Endothelial cell of umbilical vein (primary cell): ENCODE data around the gene DYRK4. TPM values are rescaled to one million over a fixed set of nuclear protein-coding genes. Genes with fewer than 3 reads are reported as not detected.

Experiments used
- BruUV-seq: library from RNA; stranded (reverse); fragments of 400-500 nt; replicated peaks from 2 replicates; lab custom pipeline; 2021; lab: Mats Ljungman, UMichigan
- CTCF ChIA-PET: fragments of 300-600, 350-600 bp; sonication (Branson Sonifier 250); formaldehyde crosslinking; loops from one replicate; lab custom pipeline; 2021; ENCODE audit warnings: antibody characterized with exemption, inconsistent platforms; lab: Charles Lee
- POLR2A ChIA-PET: fragments of 300-600, 350-600 bp; sonication (Branson Sonifier 250); formaldehyde crosslinking; loops from one replicate; lab custom pipeline; 2021; ENCODE audit warnings: antibody characterized with exemption, inconsistent platforms; lab: Charles Lee
- DNase-seq: peaks from one replicate; pipeline ENCODE4 v3.0.0-alpha.2; 2011; ENCODE audit warnings: low read depth, low spot score
- FAIRE-seq: peaks from 2 replicates; lab custom pipeline; 2011; peaks lifted over from hg19 to GRCh38; lab: Jason Lieb, UNC
- H2AFZ ChIP-seq: 2 replicates; pipeline ENCODE4 v1.6.0; 2012; ENCODE audit warnings: low read depth, low read length, control low read depth, inconsistent platforms
- H3K27ac ChIP-seq: 2 replicates; pipeline ENCODE4 v1.5.1; 2011; ENCODE audit warnings: low read depth, mild to moderate bottlenecking, control low read depth, low read length, moderate library complexity; ENCODE audit not compliant: insufficient read depth
- H3K27me3 ChIP-seq, 2 experiments: 2 replicates each; pipeline versions ENCODE4 v1.6.0 to v1.6.1; 2011; ENCODE audit warnings: low read length in 2 of 2, mixed read lengths in 1 of 2; ENCODE audit not compliant: control insufficient read depth in 2 of 2, insufficient read depth in 2 of 2
- H3K36me3 ChIP-seq, 2 experiments: 2 replicates in 1 of 2; 3 replicates in 1 of 2; pipeline ENCODE4 v1.5.1; 2011; ENCODE audit warnings: low read length in 2 of 2, mild to moderate bottlenecking in 1 of 2, moderate library complexity in 1 of 2; ENCODE audit not compliant: control insufficient read depth in 2 of 2, insufficient read depth in 2 of 2; ENCODE audit errors: extremely low read depth in 1 of 2
- H3K4me1 ChIP-seq: 3 replicates; pipeline ENCODE4 v1.5.1; 2011; ENCODE audit warnings: mild to moderate bottlenecking, low read length; ENCODE audit not compliant: control insufficient read depth, insufficient read depth; ENCODE audit errors: extremely low read depth
- H3K4me2 ChIP-seq: 2 replicates; pipeline ENCODE4 v1.6.1; 2011; ENCODE audit warnings: low read length, control low read depth, mixed read lengths; ENCODE audit not compliant: insufficient read depth
- H3K4me3 ChIP-seq, 3 experiments: fragments of 200-600 bp in 1 of 3; sonication (generic), shearing (Covaris generic) in 1 of 3; replicated peaks in 1 of 3; 2 replicates each; pipeline ENCODE4 v1.5.1; 2011 to 2016; ENCODE audit warnings: control low read depth in 3 of 3, low read length in 3 of 3, mild to moderate bottlenecking in 2 of 3, inconsistent platforms in 1 of 3, low read depth in 1 of 3, moderate library complexity in 1 of 3; ENCODE audit not compliant: insufficient read depth in 1 of 3
- H3K79me2 ChIP-seq: 2 replicates; pipeline ENCODE4 v1.6.0; 2012; ENCODE audit warnings: low read length, inconsistent platforms; ENCODE audit not compliant: control insufficient read depth, insufficient read depth
- H3K9ac ChIP-seq: replicated peaks from 2 replicates; pipeline ENCODE3; 2011; ENCODE audit warnings: low read length, control low read depth; ENCODE audit not compliant: insufficient read depth; ENCODE audit errors: extremely low read depth
- H3K9me1 ChIP-seq: replicated peaks from 3 replicates; pipeline ENCODE4 v1.6.0; 2011; ENCODE audit warnings: mild to moderate bottlenecking, low read length; ENCODE audit not compliant: control insufficient read depth, insufficient read depth; ENCODE audit errors: extremely low read depth
- H3K9me3 ChIP-seq: replicated peaks from 2 replicates; pipeline ENCODE4 v1.5.1; 2012; ENCODE audit warnings: low read length, inconsistent platforms; ENCODE audit not compliant: control insufficient read depth, insufficient read depth
- H4K20me1 ChIP-seq: replicated peaks from 2 replicates; pipeline ENCODE3; 2011; ENCODE audit warnings: mild to moderate bottlenecking, low read length; ENCODE audit not compliant: control insufficient read depth, insufficient read depth; ENCODE audit errors: extremely low read depth
- EZH2 ChIP-seq: IDR thresholded peaks from 2 replicates; pipeline ENCODE4 v1.6.1; 2012; ENCODE audit warnings: borderline replicate concordance, low read depth, mild to moderate bottlenecking, moderate library complexity, low read length, inconsistent platforms; ENCODE audit not compliant: severe bottlenecking
- FOS ChIP-seq: IDR thresholded peaks from 2 replicates; pipeline ENCODE4 v1.6.1; 2011; ENCODE audit warnings: mild to moderate bottlenecking, low read length, moderate library complexity, borderline replicate concordance; ENCODE audit not compliant: insufficient read depth
- GATA2 ChIP-seq: IDR thresholded peaks from 2 replicates; pipeline ENCODE4 v1.7.0; 2011; ENCODE audit warnings: low read depth, mild to moderate bottlenecking, moderate library complexity, mixed read lengths, low read length; ENCODE audit not compliant: insufficient read length, insufficient read depth
- JUN ChIP-seq: IDR thresholded peaks from 2 replicates; pipeline ENCODE4 v1.6.1; 2011; ENCODE audit warnings: borderline replicate concordance, low read depth; ENCODE audit not compliant: insufficient read length, insufficient read depth
- MYC ChIP-seq: IDR thresholded peaks from one replicate; pipeline ENCODE4 v1.6.1; 2011; ENCODE audit warnings: mild to moderate bottlenecking, low read depth, low read length
- POLR2A ChIP-seq: IDR thresholded peaks from 2 replicates; pipeline ENCODE4 v1.6.1; 2012; ENCODE audit warnings: low read depth, mild to moderate bottlenecking, control low read depth, low read length
- POLR2AphosphoS5 ChIP-seq: IDR thresholded peaks from 2 replicates; pipeline ENCODE4 v1.6.1; 2012; ENCODE audit warnings: low read depth, mild to moderate bottlenecking, control low read depth, low read length, moderate library complexity; ENCODE audit not compliant: insufficient read depth
- dilution Hi-C: fragments of 300-500 bp; cut with MboI; formaldehyde crosslinking; loops from one replicate; pipeline ENCODE4 v1.15.0; 2019; ENCODE audit warnings: low sequenced_read_pairs; ENCODE audit not compliant: extremely low pct_ligation_motif_present
- intact Hi-C: fragments of 100-400 bp; cut with micrococcal nuclease; formaldehyde crosslinking; loops from one replicate; pipeline ENCODE4 v1.10.0; 2022
- polyA plus RNA-seq, 4 experiments: library from polyadenylated mRNA; depleted of rRNA in 3 of 4; stranded (reverse) in 3 of 4; unstranded in 1 of 4; fragments of >200 nt; gene quantifications; 2 replicates each; pipeline versions ENCODE4 v1.2.1 to v1.2.3, GENCODE V29; 2011 to 2012; ENCODE audit warnings: missing spikeins in 1 of 4
- total RNA-seq: library from RNA; stranded (reverse); gene quantifications from 2 replicates; pipeline ENCODE4 v1.2.3, GENCODE V29; 2021
- TF ChIP-seq, protein P1 (sequence below): IDR thresholded peaks from 2 replicates; pipeline ENCODE4 v1.6.1; 2011; ENCODE audit not compliant: insufficient read depth, insufficient read length
- TF ChIP-seq, protein P2 (sequence below), 2 donors: IDR thresholded peaks; 1 replicate in 1 of 2; 2 replicates in 1 of 2; pipeline ENCODE4 v1.5.1; 2011; ENCODE audit warnings: low read length in 2 of 2, mild to moderate bottlenecking in 2 of 2, moderate library complexity in 2 of 2, control low read depth in 1 of 2, inconsistent platforms in 1 of 2, low read depth in 1 of 2; ENCODE audit not compliant: insufficient read depth in 1 of 2; ENCODE audit errors: extremely low read depth in 1 of 2

DYRK4 gene
- total and polyA plus RNA-seq, 2 donors (not counting 3 experiments of a cell fraction or from before 2014, with no cell fraction given): 38.7 to 45.4 TPM

DNA sequence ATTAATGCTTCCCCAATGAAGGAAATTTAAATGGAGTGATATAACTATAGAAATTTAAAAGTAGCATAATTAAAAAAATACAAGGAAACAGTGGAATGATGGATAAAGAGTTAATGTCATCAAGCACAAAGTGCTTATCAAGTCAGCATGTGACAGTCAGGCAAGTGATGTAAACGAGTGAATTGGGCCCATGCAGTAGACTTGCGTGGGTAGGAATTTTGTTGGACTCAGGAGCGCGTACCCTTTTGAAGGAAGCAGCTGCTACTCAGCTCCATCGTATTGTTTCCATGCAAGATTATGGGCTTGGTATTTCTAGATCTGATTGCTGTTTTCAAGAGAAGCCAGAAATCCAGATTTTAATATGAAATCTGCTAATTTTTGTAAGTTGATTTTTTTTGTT, 4.4 kb upstream of the DYRK4 start:
- H3K4me1 ChIP-seq: peaks cover 3% of the 10 kb centered on the region
- no peaks in the 10 kb centered on the region for H3K9me3 ChIP-seq
- TF ChIP-seq MYC: no peak
- no peak for TF ChIP-seq GATA2
- TF ChIP-seq POLR2AphosphoS5: no peak
- TF ChIP-seq, protein P1, sequence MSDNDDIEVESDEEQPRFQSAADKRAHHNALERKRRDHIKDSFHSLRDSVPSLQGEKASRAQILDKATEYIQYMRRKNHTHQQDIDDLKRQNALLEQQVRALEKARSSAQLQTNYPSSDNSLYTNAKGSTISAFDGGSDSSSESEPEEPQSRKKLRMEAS: no peak
- TF ChIP-seq EZH2: no peak
- TF ChIP-seq, protein P2, sequence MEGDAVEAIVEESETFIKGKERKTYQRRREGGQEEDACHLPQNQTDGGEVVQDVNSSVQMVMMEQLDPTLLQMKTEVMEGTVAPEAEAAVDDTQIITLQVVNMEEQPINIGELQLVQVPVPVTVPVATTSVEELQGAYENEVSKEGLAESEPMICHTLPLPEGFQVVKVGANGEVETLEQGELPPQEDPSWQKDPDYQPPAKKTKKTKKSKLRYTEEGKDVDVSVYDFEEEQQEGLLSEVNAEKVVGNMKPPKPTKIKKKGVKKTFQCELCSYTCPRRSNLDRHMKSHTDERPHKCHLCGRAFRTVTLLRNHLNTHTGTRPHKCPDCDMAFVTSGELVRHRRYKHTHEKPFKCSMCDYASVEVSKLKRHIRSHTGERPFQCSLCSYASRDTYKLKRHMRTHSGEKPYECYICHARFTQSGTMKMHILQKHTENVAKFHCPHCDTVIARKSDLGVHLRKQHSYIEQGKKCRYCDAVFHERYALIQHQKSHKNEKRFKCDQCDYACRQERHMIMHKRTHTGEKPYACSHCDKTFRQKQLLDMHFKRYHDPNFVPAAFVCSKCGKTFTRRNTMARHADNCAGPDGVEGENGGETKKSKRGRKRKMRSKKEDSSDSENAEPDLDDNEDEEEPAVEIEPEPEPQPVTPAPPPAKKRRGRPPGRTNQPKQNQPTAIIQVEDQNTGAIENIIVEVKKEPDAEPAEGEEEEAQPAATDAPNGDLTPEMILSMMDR (IDR thresholded peaks at IDR 0.05; ENCODE audit: extremely low read depth in 1 of 2, insufficient read depth in 1 of 2, low read depth in 1 of 2, low read length in 2 of 2): no peak
- TF ChIP-seq FOS: no peak
- TF ChIP-seq POLR2A: no peak
- TF ChIP-seq JUN: no peak
- H2AFZ ChIP-seq: no peak overlapping the region
- DNase-seq (no peak), FAIRE-seq (no peak)
- no peak overlapping the region for H3K9ac ChIP-seq
- no TSS peak for BruUV-seq
- dilution Hi-C loops: no loop called here
- no peak overlapping the region for H3K27ac ChIP-seq
- intact Hi-C loops: no loop called here
- H3K9me1 ChIP-seq: no peaks in the 10 kb centered on the region
- H3K79me2 ChIP-seq: no peaks in the 10 kb centered on the region
- H3K27me3 ChIP-seq: no peaks in the 10 kb centered on the region
- CTCF ChIA-PET: no interaction called here
- no peak overlapping the region for H3K4me3 ChIP-seq
- POLR2A ChIA-PET: no interaction called here
- H4K20me1 ChIP-seq: no peaks in the 10 kb centered on the region
- H3K4me2 ChIP-seq: no peak overlapping the region
- H3K36me3 ChIP-seq: peaks cover 0 to 2% of the 10 kb centered on the region in 2 experiments
